Keratinocyte (primary cell): ENCODE measurements around the gene ASB15.

ENCODE experiments used
- EZH2 ChIP-seq: IDR thresholded peaks from one replicate; pipeline ENCODE4 v1.6.1; 2012; ENCODE audit warnings: inconsistent platforms, mild to moderate bottlenecking, low read length, moderate library complexity
- TF ChIP-seq, protein P1 (sequence below), 3 experiments: IDR thresholded peaks in 1 of 3; conservative IDR thresholded peaks in 1 of 3; optimal IDR thresholded peaks in 1 of 3; 2 replicates in 2 of 3; 3 replicates in 1 of 3; pipeline versions ENCODE3 to v1.5.1; 2011; ENCODE audit warnings: low read length in 3 of 3, mild to moderate bottlenecking in 3 of 3, moderate library complexity in 2 of 3, control low read depth in 1 of 3, inconsistent platforms in 1 of 3; ENCODE audit not compliant: insufficient read depth in 2 of 3; ENCODE audit errors: extremely low read depth in 1 of 3

DNA sequence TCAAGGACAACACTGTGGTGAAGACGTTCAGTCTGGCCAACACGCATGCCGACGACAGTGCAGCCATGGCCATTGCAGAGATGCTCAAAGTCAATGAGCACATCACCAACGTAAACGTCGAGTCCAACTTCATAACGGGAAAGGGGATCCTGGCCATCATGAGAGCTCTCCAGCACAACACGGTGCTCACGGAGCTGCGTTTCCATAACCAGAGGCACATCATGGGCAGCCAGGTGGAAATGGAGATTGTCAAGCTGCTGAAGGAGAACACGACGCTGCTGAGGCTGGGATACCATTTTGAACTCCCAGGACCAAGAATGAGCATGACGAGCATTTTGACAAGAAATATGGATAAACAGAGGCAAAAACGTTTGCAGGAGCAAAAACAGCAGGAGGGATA, 60.7 kb downstream of the ASB15 start:
- TF ChIP-seq, protein P1, sequence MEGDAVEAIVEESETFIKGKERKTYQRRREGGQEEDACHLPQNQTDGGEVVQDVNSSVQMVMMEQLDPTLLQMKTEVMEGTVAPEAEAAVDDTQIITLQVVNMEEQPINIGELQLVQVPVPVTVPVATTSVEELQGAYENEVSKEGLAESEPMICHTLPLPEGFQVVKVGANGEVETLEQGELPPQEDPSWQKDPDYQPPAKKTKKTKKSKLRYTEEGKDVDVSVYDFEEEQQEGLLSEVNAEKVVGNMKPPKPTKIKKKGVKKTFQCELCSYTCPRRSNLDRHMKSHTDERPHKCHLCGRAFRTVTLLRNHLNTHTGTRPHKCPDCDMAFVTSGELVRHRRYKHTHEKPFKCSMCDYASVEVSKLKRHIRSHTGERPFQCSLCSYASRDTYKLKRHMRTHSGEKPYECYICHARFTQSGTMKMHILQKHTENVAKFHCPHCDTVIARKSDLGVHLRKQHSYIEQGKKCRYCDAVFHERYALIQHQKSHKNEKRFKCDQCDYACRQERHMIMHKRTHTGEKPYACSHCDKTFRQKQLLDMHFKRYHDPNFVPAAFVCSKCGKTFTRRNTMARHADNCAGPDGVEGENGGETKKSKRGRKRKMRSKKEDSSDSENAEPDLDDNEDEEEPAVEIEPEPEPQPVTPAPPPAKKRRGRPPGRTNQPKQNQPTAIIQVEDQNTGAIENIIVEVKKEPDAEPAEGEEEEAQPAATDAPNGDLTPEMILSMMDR (optimal IDR thresholded peaks at IDR 0.05 in 1 of 3, IDR thresholded peaks at IDR 0.05 in 1 of 3, conservative IDR thresholded peaks at IDR 0.05 in 1 of 3; ENCODE audit: extremely low read depth in 1 of 3, insufficient read depth in 2 of 3, low read length in 3 of 3) = no peak
- TF ChIP-seq EZH2 = no peak
